Pancreas (tissue), 10 donors: ENCODE measurements around the gene CDHR4. TPM values are rescaled to one million over a fixed set of nuclear protein-coding genes. Genes with fewer than 3 reads are reported as not detected.

ENCODE experiments used
- ATAC-seq, 4 donors: fragments of 200-7000 bp; cut with Tn5 transposase; one replicate each; pipeline versions ENCODE4 v1.8.0 to v1.9.1; 2020; ENCODE audit warnings: mild to moderate bottlenecking in 4 of 4, moderate library complexity in 4 of 4
- DNase-seq, 6 donors: peaks; one replicate each; pipeline ENCODE4 v3.0.0-alpha.2; 2020
- FAIRE-seq: peaks from 2 replicates; lab custom pipeline; 2012; peaks lifted over from hg19 to GRCh38; lab: Jason Lieb, UNC
- H3K27ac ChIP-seq, 4 donors: fragments of 200-600 bp; sonication (generic); 1 replicate in 3 of 4; 2 replicates in 1 of 4; pipeline versions ENCODE4 v1.5.0 to v1.8.0; 2020
- H3K27me3 ChIP-seq, 4 donors: fragments of 200-600 bp; one replicate each; pipeline ENCODE4 v1.8.0; 2021
- H3K36me3 ChIP-seq, 3 donors: fragments of 200-600 bp; sonication (generic) in 1 of 3; one replicate each; pipeline versions ENCODE4 v1.5.0 to v1.8.0; 2020 to 2021
- H3K4me1 ChIP-seq, 3 donors: fragments of 200-600 bp; one replicate each; pipeline ENCODE4 v1.8.0; 2021
- H3K4me3 ChIP-seq, 4 donors: fragments of 200-600 bp; sonication (generic) in 2 of 4; one replicate each; pipeline versions ENCODE4 v1.5.0 to v1.8.0; 2020 to 2021
- H3K9me3 ChIP-seq, 4 donors: fragments of 200-600 bp; one replicate each; pipeline ENCODE4 v1.8.0; 2021
- CTCF ChIP-seq, 4 donors: fragments of 200-600 bp; sonication (generic) in 3 of 4; IDR thresholded peaks; one replicate each; pipeline versions ENCODE4 v1.5.0 to v1.8.0; 2021; ENCODE audit warnings: antibody characterized with exemption in 4 of 4
- WGBS, 2 donors: extraction: QIAGEN DNeasy Blood & Tissue Kit; methylation state at CpG; one replicate each; pipeline ENCODE4 v1.1.7; 2013; 5-methylcytosine and 5-hydroxymethylcytosine counted together
- intact Hi-C, 3 donors: fragments of 100-400 bp; cut with DNase I; formaldehyde crosslinking; loops; one replicate each; pipeline versions ENCODE4 v1.11.1 to v1.14.2; 2022
- polyA plus RNA-seq, 2 donors: library from polyadenylated mRNA; stranded (reverse); fragments of 200-250 nt; gene quantifications; one replicate each; pipeline ENCODE4 v1.2.3, GENCODE V29; 2013
- total RNA-seq, 6 donors: library from RNA; stranded (reverse); fragmentation: NEBNext Ultra II Directional in 4 of 6; extraction: Animal tissue kit (Norgen Biotek cat#: 25700) in 4 of 6; gene quantifications; one replicate each; pipeline versions ENCODE4 v1.2.1 to v1.2.4, GENCODE V29; 2021 to 2023
- donor health status: healthy with polysubstance abuse.
- donor health status: DM: no; HTN: no; CAD: no; lungs with moderate emphysema.
- donor health status: DM: no; HTN: no; CAD: no.
- donor health status: control.
- donor health status: control.
- donor health status: Bipolar disorder and iron deficiency.
- donor health status: DM: yes; HTN: yes; CAD: no.
- donor health status: DM: no; HTN: no; CAD: no.
- donor health status: DM: no; HTN: no; CAD: no.
- donor health status: DM: yes; HTN: yes; CAD: no.

CDHR4 gene
- total and polyA plus RNA-seq, 8 donors: not detected

DNA sequence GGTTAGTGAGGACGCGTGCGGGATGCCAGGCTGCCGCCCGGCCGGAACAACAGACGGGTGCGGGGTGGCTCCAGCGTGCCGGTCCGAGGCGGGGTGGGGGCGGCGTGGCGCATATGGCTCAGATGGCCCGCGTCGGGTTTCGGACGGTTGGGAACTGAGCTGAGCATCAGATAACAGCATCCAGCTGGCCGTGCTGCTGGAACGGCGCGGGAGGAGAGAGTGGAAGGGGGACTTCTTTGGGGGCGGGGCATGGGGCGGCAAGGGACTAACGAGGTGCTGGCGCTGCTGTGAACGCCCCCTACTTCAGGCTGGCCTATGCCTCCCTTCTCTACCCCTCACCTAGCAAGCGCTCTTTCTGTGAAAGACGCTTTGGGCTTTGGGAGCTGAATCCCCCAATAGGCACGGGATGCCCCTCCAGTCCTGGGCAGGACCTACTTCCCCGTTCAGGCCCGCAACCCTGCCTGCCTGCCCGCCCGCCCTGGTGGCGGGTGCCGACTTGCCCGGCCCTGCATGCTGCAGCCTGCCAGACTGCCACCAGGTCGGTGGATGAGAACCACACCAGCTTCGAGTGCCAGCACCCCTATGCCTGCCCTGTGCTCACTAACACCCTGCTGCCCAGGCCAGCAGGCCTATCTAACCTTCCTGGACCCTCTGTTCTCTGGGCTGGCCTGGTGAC is 3.9 kb upstream of the CDHR4 start:
- H3K4me1 ChIP-seq: peaks cover 0 to 21% (median 20%) of the 10 kb centered on the region in 3 donors
- 5 to 11% methylated on average over 36 to 41 of the region's 41 CpGs for WGBS, 2 donors
- TF ChIP-seq CTCF (IDR thresholded peaks at IDR 0.05): no peak
- DNase-seq: peak in 2 of 6 donors; percentile 28 to 75
- no peaks in the 10 kb centered on the region for H3K9me3 ChIP-seq
- H3K27ac ChIP-seq: peak overlapping the region; percentile 39 to 57 (median 41)
- no peak for FAIRE-seq
- no peaks in the 10 kb centered on the region for H3K36me3 ChIP-seq
- intact Hi-C loops: loop anchor here in 2 of 3 donors (5.0 kb wide), 2 partner anchors 34 to 104 kb away; no protein-coding TSS in a partner anchor
- ATAC-seq: peak in 2 of 4 donors; percentile 1
- H3K27me3 ChIP-seq: no peaks in the 10 kb centered on the region
- peak overlapping the region; percentile 55 to 97 (median 75) for H3K4me3 ChIP-seq

GRCh38 chr3:49802719-49803464 is 3.2 kb upstream of the CDHR4 start, which contains the start of gene INKA1:
Gene INKA1, plus strand, starts transcription at chr3:49803261. Its CDS starts 132 bp downstream, at chr3:49803393.
- H3K4me1 ChIP-seq: peaks cover 0 to 21% (median 20%) of the 10 kb centered on the region in 3 donors
- 0% methylated on average over 70 to 71 of the region's 71 CpGs for WGBS, 2 donors
- H3K27ac ChIP-seq: peak within 1 kb of the TSS; percentile 39 to 57 (median 41)
- TF ChIP-seq CTCF (IDR thresholded peaks at IDR 0.05): peak in 3 of 4 donors; percentile 16 to 85 (median 82)
- DNase-seq: peak; percentile 82 to 96 (median 90)
- no peak for FAIRE-seq
- ATAC-seq: peak; percentile 85 to 94 (median 92)
- H3K9me3 ChIP-seq: no peaks in the 10 kb centered on the region
- no peaks in the 10 kb centered on the region for H3K27me3 ChIP-seq
- peak within 1 kb of the TSS; percentile 55 to 97 (median 75) for H3K4me3 ChIP-seq
- intact Hi-C loops: loop anchor here in 2 of 3 donors (5.0 kb wide), 2 partner anchors 34 to 104 kb away; no protein-coding TSS in a partner anchor
- H3K36me3 ChIP-seq: no peaks in the 10 kb centered on the region

GRCh38 chr3:49801160-49801559 is 1.5 kb upstream of the CDHR4 start:
- peak in 1 of 6 donors; percentile 5 for DNase-seq
- ATAC-seq: no peak
- no peak for TF ChIP-seq CTCF (IDR thresholded peaks at IDR 0.05)
- peaks cover 0 to 19% (median 16%) of the 10 kb centered on the region in 3 donors for H3K4me1 ChIP-seq
- H3K9me3 ChIP-seq: no peaks in the 10 kb centered on the region
- no peak overlapping the region for H3K27ac ChIP-seq
- WGBS, 2 donors: 85 to 91% methylated on average over 2 of the region's 2 CpGs
- no peak overlapping the region for H3K4me3 ChIP-seq
- FAIRE-seq: no peak
- intact Hi-C loops: loop anchor here in 2 of 3 donors (5.0 kb wide), 2 partner anchors 36 to 106 kb away; no protein-coding TSS in a partner anchor
- no peaks in the 10 kb centered on the region for H3K27me3 ChIP-seq
- no peaks in the 10 kb centered on the region for H3K36me3 ChIP-seq

- H3K4me3 ChIP-seq: no peak overlapping the region
- H3K27ac ChIP-seq: no peak overlapping the region
- intact Hi-C loops: no loop called here
- no peak for ATAC-seq
- no peak for FAIRE-seq
- WGBS, 2 donors: 27 to 50% methylated on average over 1 of the region's 1 CpG
- H3K9me3 ChIP-seq: no peaks in the 10 kb centered on the region
- H3K4me1 ChIP-seq: no peaks in the 10 kb centered on the region
- peak in 1 of 6 donors; percentile 25 for DNase-seq
- H3K27me3 ChIP-seq: no peaks in the 10 kb centered on the region
- H3K36me3 ChIP-seq: no peaks in the 10 kb centered on the region
- no peak for TF ChIP-seq CTCF (IDR thresholded peaks at IDR 0.05)
These were observed 568 bp downstream of the CDHR4 start for GRCh38 chr3:49799105-49799504.
